Measurements from ENCODE around the gene DYRK1B.
A peak's percentile ranks its signal among the peaks of the same experiment; 100 is the strongest.

The DYRK1B gene

GRCh38 chr19:39864118-39864517 lies 30.2 kb upstream of the DYRK1B start:
- DNase-seq (ENCODE audit: low read depth in 2 of 3, low spot score in 2 of 3): no peak

- DNase-seq (ENCODE audit: low read depth in 2 of 3, low spot score in 2 of 3): no peak
Observed at GRCh38 chr19:39858541-39858940, 24.6 kb upstream of the DYRK1B start.

GRCh38 chr19:39852882-39853281 lies 18.9 kb upstream of the DYRK1B start:
- DNase-seq (ENCODE audit: low read depth in 2 of 3, low spot score in 2 of 3): no peak

- DNase-seq (ENCODE audit: low read depth in 2 of 3, low spot score in 2 of 3): no peak
Observed at GRCh38 chr19:39850892-39851291, 16.9 kb upstream of the DYRK1B start.

- DNase-seq (ENCODE audit: low read depth in 2 of 3, low spot score in 2 of 3): no peak
Observed at GRCh38 chr19:39848392-39848791, 14.4 kb upstream of the DYRK1B start.

GRCh38 chr19:39847525-39847924 lies 13.6 kb upstream of the DYRK1B start:
- no peak for DNase-seq (ENCODE audit: low read depth in 2 of 3, low spot score in 2 of 3)

- no peak for DNase-seq (ENCODE audit: low read depth in 2 of 3, low spot score in 2 of 3)
Observed at GRCh38 chr19:39846678-39847486, 12.9 kb upstream of the DYRK1B start.

GRCh38 chr19:39845933-39846677 lies 12.1 kb upstream of the DYRK1B start, which contains the start of gene FBL:
TSS of gene FBL (minus strand) at chr19:39846379. CDS start at chr19:39846300, 79 bp downstream.
- peak; percentile 96 to 99 (median 96) for DNase-seq (ENCODE audit: low read depth in 2 of 3, low spot score in 2 of 3)

- no peak for DNase-seq (ENCODE audit: low read depth in 2 of 3, low spot score in 2 of 3)
Observed at GRCh38 chr19:39845584-39845932, 11.6 kb upstream of the DYRK1B start.

- DNase-seq (ENCODE audit: low read depth in 2 of 3, low spot score in 2 of 3): no peak
Observed at GRCh38 chr19:39845172-39845571, 11.2 kb upstream of the DYRK1B start.

GRCh38 chr19:39843919-39844793 lies 10.2 kb upstream of the DYRK1B start:
- no peak for DNase-seq (ENCODE audit: low read depth in 2 of 3, low spot score in 2 of 3)

- no peak for DNase-seq (ENCODE audit: low read depth in 2 of 3, low spot score in 2 of 3)
Observed at GRCh38 chr19:39842693-39843435, 8.9 kb upstream of the DYRK1B start.

- no peak for DNase-seq (ENCODE audit: low read depth in 2 of 3, low spot score in 2 of 3)
Observed at GRCh38 chr19:39841041-39841440, 7.1 kb upstream of the DYRK1B start.

GRCh38 chr19:39840492-39840891 lies 6.5 kb upstream of the DYRK1B start:
- no peak for DNase-seq (ENCODE audit: low read depth in 2 of 3, low spot score in 2 of 3)

- DNase-seq (ENCODE audit: low read depth in 2 of 3, low spot score in 2 of 3): no peak
Observed at GRCh38 chr19:39839678-39840327, 5.8 kb upstream of the DYRK1B start.

- DNase-seq (ENCODE audit: low read depth in 2 of 3, low spot score in 2 of 3): no peak
Observed at GRCh38 chr19:39838569-39838968, 4.6 kb upstream of the DYRK1B start.

GRCh38 chr19:39837978-39838377 lies 4.0 kb upstream of the DYRK1B start:
- no peak for DNase-seq (ENCODE audit: low read depth in 2 of 3, low spot score in 2 of 3)

- DNase-seq (ENCODE audit: low read depth in 2 of 3, low spot score in 2 of 3): no peak
Observed at GRCh38 chr19:39834287-39834841, 402 bp upstream of the DYRK1B start.

GRCh38 chr19:39833160-39833463 lies 850 bp downstream of the DYRK1B start:
- no peak for DNase-seq (ENCODE audit: low read depth in 2 of 3, low spot score in 2 of 3)
